Mesodermal cell (in vitro differentiated cells): Measurements from ENCODE around the gene CHAF1B.
A peak's percentile ranks its signal among the peaks of the same experiment; 100 is the strongest.
"Not testable (repeated sequence)": the region's sequence is repeated elsewhere in the genome, so short reads cannot be mapped to it uniquely, and the experiment has no call there.

ENCODE experiments used
- H3K27ac ChIP-seq: 2 replicates; pipeline ENCODE4 v1.7.0; 2013; ENCODE audit warnings: mild to moderate bottlenecking, low read depth, low read length, moderate library complexity; ENCODE audit not compliant: severe bottlenecking
- H3K36me3 ChIP-seq: 2 replicates; pipeline ENCODE4 v1.7.1; 2013; ENCODE audit warnings: mild to moderate bottlenecking, low read length, moderate library complexity; ENCODE audit not compliant: control insufficient read depth, insufficient read depth
- H3K4me1 ChIP-seq: one replicate; pipeline ENCODE4 v1.7.1; 2013; ENCODE audit warnings: mild to moderate bottlenecking, low read length; ENCODE audit not compliant: insufficient read depth, control insufficient read depth, poor library complexity, severe bottlenecking
- H3K4me3 ChIP-seq: 2 replicates; pipeline ENCODE4 v1.7.0; 2013; ENCODE audit warnings: low read length, control low read depth, mild to moderate bottlenecking; ENCODE audit not compliant: insufficient read depth, poor library complexity, severe bottlenecking; ENCODE audit errors: extremely low read depth
- H3K9me3 ChIP-seq: 2 replicates; pipeline ENCODE4 v1.7.1; 2013; ENCODE audit warnings: mild to moderate bottlenecking, low read length, moderate library complexity; ENCODE audit not compliant: control insufficient read depth
- WGBS, 2 experiments: methylation state at CpG; one replicate each; pipeline ENCODE4 v1.1.5; 2013; ENCODE audit warnings: missing lambda C conversion rate in 2 of 2; ENCODE audit not compliant: insufficient coverage in 2 of 2; 5-methylcytosine and 5-hydroxymethylcytosine counted together

Gene CHAF1B

DNA sequence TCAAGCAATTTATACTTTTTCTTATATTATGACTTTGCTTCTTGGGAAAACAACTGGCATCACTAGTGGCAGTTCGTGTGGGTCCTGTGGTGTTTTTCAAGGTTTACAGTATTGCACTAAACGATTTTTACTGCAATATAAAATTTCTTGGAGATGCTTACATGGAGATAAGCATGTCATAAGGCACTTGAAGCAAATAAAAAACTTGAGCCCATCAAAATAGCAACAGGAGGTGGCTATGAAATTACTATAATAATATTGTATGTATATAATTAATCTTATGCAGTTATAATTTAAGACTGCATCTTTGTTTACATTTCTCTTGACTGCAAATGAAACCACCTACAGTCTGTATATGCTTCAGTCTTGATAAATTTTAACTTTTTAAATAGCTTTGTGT is 29.3 kb upstream of the CHAF1B start:
- no peak overlapping the region for H3K4me3 ChIP-seq
- H3K27ac ChIP-seq, result no peak overlapping the region
- no peaks in the 10 kb centered on the region for H3K4me1 ChIP-seq
- H3K36me3 ChIP-seq, result peaks cover 91% of the 10 kb centered on the region
- no peaks in the 10 kb centered on the region for H3K9me3 ChIP-seq
- no CpG with 5 or more reads among the region's 2 CpGs for WGBS, 2 experiments

DNA sequence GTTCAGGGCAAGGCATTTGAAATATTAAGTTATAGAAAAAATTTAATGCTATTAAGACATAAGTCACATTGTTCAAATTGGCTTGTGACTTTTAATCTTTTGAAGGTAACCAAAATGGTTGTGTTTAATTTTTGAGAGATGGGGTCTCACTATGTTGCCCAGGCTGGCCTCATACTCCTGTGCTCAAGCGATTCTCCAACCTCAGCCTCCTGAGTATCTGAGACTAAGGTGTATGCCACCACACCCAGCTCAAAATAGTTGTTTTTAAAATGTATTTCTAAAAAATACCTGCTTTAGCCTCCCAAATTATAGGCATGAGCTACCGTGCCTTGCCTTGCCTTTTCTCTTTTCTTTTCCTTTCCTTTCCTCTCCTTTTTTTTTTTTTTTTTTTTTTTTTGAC is 26.0 kb upstream of the CHAF1B start:
- WGBS, 2 experiments, result 100% methylated on average over 1 of the region's 2 CpGs; no CpG with 5 or more reads in 1 of the 2 experiments
- Histone ChIP-seq H3K4me3 (no peak overlapping the region), H3K9me3 (no peaks in the 10 kb centered on the region), H3K4me1 (no peaks in the 10 kb centered on the region), H3K27ac (no peak overlapping the region), H3K36me3 (peaks cover 91% of the 10 kb centered on the region)

DNA sequence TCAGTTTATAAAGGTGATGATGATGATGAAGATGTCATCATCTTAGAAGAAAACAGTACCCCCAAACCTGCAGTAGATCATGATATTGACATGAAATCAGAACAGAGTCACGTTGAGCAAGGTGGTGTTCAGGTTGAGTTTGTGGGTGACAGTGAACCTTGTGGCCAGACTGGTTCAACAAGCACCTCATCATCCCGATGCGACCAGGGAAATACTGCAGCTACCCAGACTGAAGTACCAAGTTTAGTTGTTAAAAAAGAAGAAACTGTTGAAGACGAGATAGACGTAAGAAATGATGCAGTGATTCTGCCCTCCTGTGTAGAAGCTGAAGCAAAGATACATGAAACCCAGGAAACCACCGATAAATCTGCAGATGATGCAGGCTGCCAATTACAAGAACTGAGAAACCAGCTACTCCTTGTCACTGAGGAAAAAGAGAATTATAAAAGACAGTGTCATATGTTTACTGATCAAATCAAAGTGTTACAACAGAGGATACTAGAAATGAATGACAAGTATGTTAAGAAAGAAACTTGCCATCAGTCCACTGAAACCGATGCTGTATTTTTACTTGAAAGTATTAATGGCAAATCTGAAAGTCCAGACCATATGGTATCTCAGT is 16.0 kb upstream of the CHAF1B start:
- Histone ChIP-seq H3K4me3 (no peak overlapping the region), H3K36me3 (peaks cover 95% of the 10 kb centered on the region), H3K27ac (no peak overlapping the region), H3K4me1 (no peaks in the 10 kb centered on the region), H3K9me3 (no peaks in the 10 kb centered on the region)
- 91 to 99% methylated on average over 6 to 7 of the region's 7 CpGs for WGBS, 2 experiments

DNA sequence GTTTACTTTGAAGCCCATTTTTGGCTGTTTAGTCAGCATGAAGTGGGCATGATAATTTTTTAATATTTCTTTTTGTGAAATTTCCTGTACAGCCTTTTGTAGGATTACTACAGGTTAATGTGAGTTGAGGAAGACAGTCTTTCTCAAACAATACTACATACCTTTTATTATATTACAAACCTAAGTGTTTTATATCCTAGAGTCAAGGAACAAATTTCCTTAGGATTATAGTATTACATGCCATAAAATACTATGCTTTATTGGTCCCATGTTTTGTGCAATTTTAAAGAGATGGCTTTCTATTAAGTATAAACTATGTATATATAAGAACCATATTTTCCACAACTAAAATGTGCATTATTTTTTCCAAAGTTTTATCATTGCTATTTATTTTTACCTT is 9.2 kb upstream of the CHAF1B start:
- peaks cover 63% of the 10 kb centered on the region for H3K36me3 ChIP-seq
- H3K4me3 ChIP-seq, result no peak overlapping the region
- no peaks in the 10 kb centered on the region for H3K4me1 ChIP-seq
- no peaks in the 10 kb centered on the region for H3K9me3 ChIP-seq
- no peak overlapping the region for H3K27ac ChIP-seq

DNA sequence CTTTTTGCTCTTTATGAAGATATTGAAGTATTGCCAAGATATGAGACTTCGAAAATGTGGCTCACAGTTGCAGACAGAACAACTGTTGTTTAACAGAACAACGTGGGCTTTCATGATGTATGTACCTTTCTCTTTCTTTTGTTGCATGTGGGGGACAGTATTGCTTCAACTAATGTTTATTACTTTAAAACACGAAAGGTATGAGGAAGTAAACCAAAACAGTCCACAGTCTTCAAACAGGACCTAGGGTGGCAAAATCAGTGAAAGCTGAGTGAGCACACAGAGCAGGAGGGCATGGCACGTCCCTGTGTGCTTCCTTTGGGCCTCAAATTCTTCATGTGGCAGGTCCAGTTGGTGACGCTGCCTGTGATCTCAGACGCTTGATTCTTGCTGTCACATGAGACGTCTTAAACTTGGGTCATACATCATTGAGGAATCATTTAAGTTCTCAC is 7.8 kb upstream of the CHAF1B start:
- WGBS, 2 experiments, result 87 to 95% methylated on average over 6 to 7 of the region's 7 CpGs
- Histone ChIP-seq H3K36me3 (peaks cover 49% of the 10 kb centered on the region), H3K4me3 (no peak overlapping the region), H3K9me3 (no peaks in the 10 kb centered on the region), H3K4me1 (no peaks in the 10 kb centered on the region), H3K27ac (no peak overlapping the region)

DNA sequence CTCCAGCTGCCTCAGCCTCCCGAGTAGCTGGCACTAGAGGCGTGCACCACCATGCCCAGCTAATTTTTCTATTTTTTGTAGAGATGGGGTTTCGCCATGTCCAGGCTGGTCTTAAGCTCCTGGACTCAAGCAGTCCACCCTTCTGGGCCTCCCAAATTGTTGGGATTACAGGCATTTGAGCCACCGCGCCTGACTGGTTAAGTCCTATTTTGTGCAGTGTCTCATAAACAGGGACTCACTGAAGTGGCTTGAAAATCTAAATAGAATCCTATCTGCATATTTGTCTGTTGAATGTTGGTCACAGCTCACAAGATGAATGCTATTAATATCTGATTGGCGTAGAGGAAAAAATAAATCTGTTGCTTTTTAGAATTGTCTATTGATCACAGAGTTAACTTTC is 5.9 kb upstream of the CHAF1B start:
- 87 to 100% methylated on average over 4 to 5 of the region's 6 CpGs for WGBS, 2 experiments
- Histone ChIP-seq H3K4me1 (no peaks in the 10 kb centered on the region), H3K9me3 (no peaks in the 10 kb centered on the region), H3K4me3 (no peak overlapping the region), H3K27ac (no peak overlapping the region), H3K36me3 (peaks cover 32% of the 10 kb centered on the region)

DNA sequence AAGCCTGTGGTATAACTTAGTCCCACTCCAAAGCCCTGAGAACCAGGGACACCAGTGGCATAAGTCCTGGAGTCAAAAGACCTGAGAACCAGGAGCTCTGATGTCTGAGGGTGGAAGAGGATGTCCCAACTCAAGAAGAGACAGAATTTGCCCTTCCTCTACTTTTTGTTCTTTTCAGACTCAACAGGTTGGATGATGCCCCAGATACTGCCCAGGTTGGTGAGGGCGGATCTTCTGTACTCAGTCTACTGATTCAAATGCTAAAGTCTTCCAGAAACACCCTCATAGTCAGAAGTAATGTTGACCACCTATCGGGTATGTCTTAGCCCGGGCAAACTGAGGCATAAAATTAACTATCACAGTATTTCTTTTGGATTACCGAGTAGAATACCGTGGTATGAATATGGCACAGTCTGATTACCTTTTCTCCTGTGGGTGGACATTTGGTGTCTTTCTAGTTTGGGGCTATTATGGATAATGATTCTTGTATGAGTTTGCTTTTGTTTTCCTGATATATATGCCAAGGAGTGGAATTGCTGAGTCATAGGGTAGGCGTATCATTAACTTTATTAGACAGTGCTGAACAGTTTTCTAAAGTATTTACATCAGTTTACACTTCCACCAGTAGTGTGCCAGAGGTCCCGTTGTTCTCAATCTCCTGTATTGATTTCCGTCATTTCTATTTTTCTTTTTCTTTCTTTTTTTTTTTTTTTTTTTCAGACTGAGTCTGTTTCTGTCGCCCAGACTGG is 3.2 kb upstream of the CHAF1B start:
- Histone ChIP-seq H3K4me3 (no peak overlapping the region), H3K36me3 (peaks cover 12% of the 10 kb centered on the region), H3K9me3 (no peaks in the 10 kb centered on the region), H3K27ac (no peak overlapping the region), H3K4me1 (no peaks in the 10 kb centered on the region)
- WGBS, 2 experiments, result 88 to 90% methylated on average over 1 to 3 of the region's 9 CpGs

DNA sequence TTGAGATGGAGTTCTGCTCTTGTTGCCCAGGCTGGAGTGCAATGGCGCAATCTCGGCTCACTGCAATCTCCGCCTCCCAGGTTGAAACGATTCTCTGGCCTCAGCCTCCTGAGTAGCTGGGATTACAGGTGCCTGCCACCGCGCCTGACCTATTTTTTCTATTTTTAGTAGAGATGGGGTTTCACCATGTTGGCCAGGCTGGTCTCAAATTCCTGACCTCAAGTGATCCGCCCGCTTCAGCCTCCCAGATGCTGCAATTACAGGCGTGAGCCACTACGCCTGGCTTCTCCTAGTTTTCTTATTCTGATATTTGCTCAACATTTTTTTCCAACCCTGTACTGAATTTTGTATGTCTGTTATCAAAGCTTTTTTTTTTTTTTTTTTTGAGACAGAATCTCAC is 2.5 kb upstream of the CHAF1B start:
- H3K4me3 ChIP-seq, H3K9me3 ChIP-seq, H3K27ac ChIP-seq, H3K4me1 ChIP-seq, H3K36me3 ChIP-seq: not testable (repeated sequence)
- WGBS, 2 experiments, result 94 to 95% methylated on average over 7 to 8 of the region's 10 CpGs

DNA sequence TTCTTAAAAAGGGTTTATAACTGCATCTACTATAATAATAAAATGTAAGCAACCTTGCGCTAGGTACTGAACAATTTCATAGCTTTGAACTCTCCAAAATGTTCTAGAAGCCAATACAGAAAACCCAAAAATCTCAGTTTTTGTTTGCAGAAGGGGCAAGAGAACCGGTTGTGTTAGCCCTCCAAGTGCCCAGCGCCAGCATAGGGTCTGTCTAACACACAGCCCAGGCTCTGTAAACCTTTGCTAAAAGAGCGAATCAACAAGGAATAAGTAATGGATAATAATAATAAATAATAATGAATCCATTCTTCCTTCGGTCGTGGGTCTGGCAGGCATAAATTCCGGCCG is 333 bp upstream of the CHAF1B start:
- WGBS, 2 experiments, result 44 to 83% methylated on average over 1 to 7 of the region's 8 CpGs
- Histone ChIP-seq H3K4me3 (peak overlapping the region; percentile 60), H3K4me1 (no peaks in the 10 kb centered on the region), H3K9me3 (no peaks in the 10 kb centered on the region), H3K27ac (no peak overlapping the region), H3K36me3 (peaks cover 11% of the 10 kb centered on the region)

DNA sequence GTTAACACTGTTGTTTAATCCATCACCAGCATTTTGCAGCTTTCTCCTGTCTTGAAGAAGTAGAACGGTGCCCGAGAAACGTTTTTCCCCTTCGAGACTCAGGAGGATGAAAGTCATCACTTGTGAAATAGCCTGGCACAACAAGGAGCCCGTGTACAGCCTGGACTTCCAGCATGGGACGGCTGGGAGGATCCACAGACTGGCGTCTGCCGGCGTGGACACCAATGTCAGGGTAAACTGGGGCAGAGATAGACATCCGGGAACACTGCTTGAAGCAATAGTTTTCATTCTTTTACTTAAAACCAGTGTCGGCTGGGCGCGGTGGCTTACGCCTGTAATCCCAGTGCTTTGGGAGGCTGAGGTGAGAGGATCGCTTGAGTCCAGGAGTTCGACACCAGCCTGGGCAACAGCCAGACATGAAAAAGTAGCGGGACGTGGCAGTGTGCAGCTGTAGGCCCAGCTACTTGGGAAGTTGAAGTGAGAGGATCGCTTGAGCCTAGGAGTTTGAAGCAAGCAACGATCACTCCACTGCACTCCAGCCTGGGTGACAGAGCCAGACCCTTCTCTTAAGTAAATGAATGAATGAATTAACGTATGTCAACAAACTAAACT is 945 bp downstream of the CHAF1B start:
- Histone ChIP-seq H3K4me3 (peak overlapping the region; percentile 60), H3K9me3 (no peaks in the 10 kb centered on the region), H3K4me1 (no peaks in the 10 kb centered on the region), H3K27ac (no peak overlapping the region), H3K36me3 (peaks cover 22% of the 10 kb centered on the region)
- WGBS, 2 experiments, result 84 to 86% methylated on average over 16 to 17 of the region's 21 CpGs

DNA sequence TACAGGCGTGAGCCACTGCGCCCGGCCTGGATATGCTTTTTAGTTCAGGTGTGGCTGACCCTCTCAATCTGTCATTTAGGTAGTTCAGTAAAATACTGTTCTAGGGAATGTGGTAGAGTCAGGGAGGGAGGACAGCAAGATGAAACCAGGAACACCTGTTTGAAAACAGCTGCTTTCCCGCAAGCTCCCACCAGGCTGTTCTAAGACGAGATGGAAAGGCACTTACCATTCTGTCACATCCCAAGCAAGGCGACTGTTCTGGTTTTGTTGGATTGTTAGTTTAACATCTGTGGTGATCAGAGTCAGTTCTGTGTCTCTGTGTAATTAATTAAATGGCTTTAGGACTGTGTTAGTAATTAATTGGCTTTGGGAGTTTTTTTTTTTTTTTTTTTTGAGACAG is 2.9 kb downstream of the CHAF1B start:
- no peaks in the 10 kb centered on the region for H3K4me1 ChIP-seq
- peaks cover 29% of the 10 kb centered on the region for H3K36me3 ChIP-seq
- no peak overlapping the region for H3K4me3 ChIP-seq
- H3K27ac ChIP-seq, result no peak overlapping the region
- H3K9me3 ChIP-seq, result no peaks in the 10 kb centered on the region
- WGBS, 2 experiments, result 90% methylated on average over 2 to 3 of the region's 6 CpGs
